BJ (cell line): ENCODE measurements around the gene SLC15A1. TPM values are rescaled to one million over a fixed set of nuclear protein-coding genes. Genes with fewer than 3 reads are reported as not detected.

Experiments
- CTCF ChIA-PET: fragments of 350-600 bp; formaldehyde crosslinking; extraction: SDS; loops from one replicate; lab custom pipeline; 2021; ENCODE audit warnings: antibody characterized with exemption, inconsistent platforms; lab: Yijun Ruan, JAX
- POLR2A ChIA-PET: fragments of 300-600 bp; sonication (Branson Sonifier 250); formaldehyde crosslinking; extraction: SDS; loops from one replicate; lab custom pipeline; 2021; ENCODE audit warnings: antibody characterized with exemption; lab: Charles Lee
- DNase-seq: peaks from one replicate; pipeline ENCODE4 v3.0.0-alpha.2; 2011; ENCODE audit warnings: low read depth
- H3K27me3 ChIP-seq: 2 replicates; pipeline ENCODE4 v1.6.0; 2011; ENCODE audit warnings: low read length; ENCODE audit not compliant: control insufficient read depth, insufficient read depth
- H3K36me3 ChIP-seq: 2 replicates; pipeline ENCODE4 v1.5.1; 2011; ENCODE audit warnings: low read length; ENCODE audit not compliant: control insufficient read depth, insufficient read depth
- H3K4me3 ChIP-seq: 2 replicates; pipeline ENCODE4 v1.5.1; 2011; ENCODE audit warnings: low read depth, mild to moderate bottlenecking, control low read depth, low read length
- polyA plus RNA-seq: library from polyadenylated mRNA; depleted of rRNA; stranded (reverse); fragments of >200 nt; gene quantifications from 2 replicates; pipeline ENCODE4 v1.2.3, GENCODE V29; 2011
- TF ChIP-seq, protein P1 (sequence below): IDR thresholded peaks from 2 replicates; pipeline ENCODE4 v1.5.1; 2011; ENCODE audit warnings: low read depth, mild to moderate bottlenecking, control low read depth, inconsistent platforms, low read length, moderate library complexity; ENCODE audit not compliant: insufficient read depth

Gene SLC15A1
- polyA plus RNA-seq, 1 experiment: not detected

DNA sequence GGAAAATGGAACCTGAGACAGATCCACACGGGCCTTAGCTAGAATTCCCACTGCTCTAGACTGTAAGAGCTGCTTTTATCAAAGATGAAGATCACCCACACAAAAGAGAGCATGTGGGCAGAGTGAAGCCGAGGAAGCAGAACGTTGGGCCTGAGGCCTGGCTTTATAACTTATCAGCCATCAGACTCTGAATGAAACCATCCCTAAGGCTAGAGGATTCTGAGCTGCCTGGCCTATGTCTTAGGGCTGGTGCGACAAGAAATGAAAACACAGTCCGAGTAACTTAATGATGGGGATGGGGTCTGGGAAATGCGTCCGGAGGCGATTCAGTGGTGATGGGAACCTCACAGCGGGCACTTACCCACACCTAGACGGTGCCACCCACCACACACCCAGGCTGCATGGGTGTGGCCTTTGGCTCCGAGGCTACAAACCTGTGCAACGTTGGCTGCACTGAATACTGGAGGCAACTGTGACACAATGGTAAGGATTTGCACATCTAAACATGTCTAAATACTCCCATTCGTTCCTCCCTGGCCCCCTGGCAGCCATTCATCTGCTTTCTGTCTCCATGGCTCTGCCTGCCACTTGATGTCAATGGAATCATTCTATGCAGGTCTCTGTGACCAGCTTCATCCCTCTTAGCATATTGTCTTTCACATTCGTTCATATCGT lies 62.0 kb downstream of the SLC15A1 start:
- H3K36me3 ChIP-seq: no peaks in the 10 kb centered on the region
- H3K27me3 ChIP-seq: peaks cover 5% of the 10 kb centered on the region
- DNase-seq: no peak
- CTCF ChIA-PET: no interaction called here
- POLR2A ChIA-PET: no interaction called here
- TF ChIP-seq, protein P1, sequence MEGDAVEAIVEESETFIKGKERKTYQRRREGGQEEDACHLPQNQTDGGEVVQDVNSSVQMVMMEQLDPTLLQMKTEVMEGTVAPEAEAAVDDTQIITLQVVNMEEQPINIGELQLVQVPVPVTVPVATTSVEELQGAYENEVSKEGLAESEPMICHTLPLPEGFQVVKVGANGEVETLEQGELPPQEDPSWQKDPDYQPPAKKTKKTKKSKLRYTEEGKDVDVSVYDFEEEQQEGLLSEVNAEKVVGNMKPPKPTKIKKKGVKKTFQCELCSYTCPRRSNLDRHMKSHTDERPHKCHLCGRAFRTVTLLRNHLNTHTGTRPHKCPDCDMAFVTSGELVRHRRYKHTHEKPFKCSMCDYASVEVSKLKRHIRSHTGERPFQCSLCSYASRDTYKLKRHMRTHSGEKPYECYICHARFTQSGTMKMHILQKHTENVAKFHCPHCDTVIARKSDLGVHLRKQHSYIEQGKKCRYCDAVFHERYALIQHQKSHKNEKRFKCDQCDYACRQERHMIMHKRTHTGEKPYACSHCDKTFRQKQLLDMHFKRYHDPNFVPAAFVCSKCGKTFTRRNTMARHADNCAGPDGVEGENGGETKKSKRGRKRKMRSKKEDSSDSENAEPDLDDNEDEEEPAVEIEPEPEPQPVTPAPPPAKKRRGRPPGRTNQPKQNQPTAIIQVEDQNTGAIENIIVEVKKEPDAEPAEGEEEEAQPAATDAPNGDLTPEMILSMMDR: no peak
- no peak overlapping the region for H3K4me3 ChIP-seq

DNA sequence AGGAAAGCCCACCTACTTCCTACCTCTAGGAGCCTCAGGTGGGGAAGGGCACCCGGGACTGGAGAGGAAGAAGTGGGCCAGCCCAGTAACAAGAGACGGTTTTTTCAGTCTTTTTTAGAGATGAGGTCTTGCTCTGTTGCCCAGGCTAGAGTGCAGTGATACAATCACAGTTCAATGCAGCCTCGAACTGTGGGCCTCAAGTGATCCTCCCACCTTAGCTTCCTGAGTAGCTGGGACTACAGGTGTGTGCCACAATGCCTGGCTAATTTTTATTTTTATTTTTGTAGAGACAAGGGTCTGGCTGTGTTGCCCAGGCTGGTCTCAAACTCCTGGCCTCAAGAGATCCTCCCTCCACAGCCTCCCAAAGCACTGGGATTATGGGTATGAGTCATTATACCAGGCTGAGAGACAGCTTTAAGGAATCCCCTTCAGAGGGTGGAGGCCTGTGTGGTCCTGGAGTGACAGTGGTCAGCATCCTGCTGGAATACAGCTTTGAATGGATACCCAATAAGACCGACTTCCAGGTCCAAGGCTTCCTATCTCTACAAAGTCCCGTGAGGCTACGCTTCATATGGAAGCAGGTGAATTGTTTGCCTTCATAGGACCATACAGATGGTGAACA lies 63.0 kb downstream of the SLC15A1 start:
- H3K36me3 ChIP-seq: no peaks in the 10 kb centered on the region
- POLR2A ChIA-PET: no interaction called here
- H3K27me3 ChIP-seq: peaks cover 7% of the 10 kb centered on the region
- TF ChIP-seq, protein P1: no peak
- DNase-seq: no peak
- no peak overlapping the region for H3K4me3 ChIP-seq
- CTCF ChIA-PET: no interaction called here

DNA sequence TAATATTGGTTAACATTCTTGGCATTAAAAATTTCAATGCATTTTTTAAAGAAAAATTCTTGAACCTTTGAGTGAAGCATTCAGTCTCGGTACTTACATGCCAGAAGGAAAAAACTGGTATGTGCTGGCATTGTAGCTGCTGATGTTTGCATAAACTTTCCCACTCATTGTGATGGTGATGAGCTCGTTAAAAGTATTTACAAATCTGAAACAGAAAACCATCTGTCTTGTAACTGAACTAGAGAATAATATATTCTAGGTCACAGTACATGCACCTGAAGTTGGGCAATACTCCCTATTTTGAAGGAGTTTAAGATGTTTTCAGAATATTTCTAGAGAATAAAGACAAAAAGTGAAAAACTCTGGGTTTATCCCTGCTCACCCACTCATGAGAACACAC lies 64.1 kb downstream of the SLC15A1 start:
- Histone ChIP-seq H3K27me3 (peaks cover 7% of the 10 kb centered on the region), H3K4me3 (no peak overlapping the region), H3K36me3 (no peaks in the 10 kb centered on the region)
- TF ChIP-seq, protein P1: no peak
- POLR2A ChIA-PET: no interaction called here
- DNase-seq: no peak
- CTCF ChIA-PET: interaction anchor here (1.0 kb wide), 1 partner anchor 12 kb away, joined by 4 read pairs; no protein-coding TSS in a partner anchor

DNA sequence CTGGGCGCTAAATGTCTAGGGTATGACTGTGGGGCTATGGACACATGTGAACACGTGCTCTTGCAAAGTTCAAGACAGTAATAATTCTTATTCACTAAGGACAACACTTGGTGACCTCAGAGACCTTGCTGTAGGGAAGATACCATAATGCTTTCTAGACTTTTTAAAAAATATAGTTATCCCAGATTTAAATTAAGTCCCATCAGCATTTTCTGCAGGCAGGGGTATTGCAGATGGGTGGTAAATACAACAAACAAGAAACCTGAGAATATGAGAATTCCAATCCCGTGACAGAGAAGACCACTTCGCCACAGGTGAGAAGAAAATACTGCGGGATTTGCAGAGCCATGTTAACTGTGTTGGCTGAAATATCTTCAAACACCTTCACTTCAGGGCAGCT lies 65.2 kb downstream of the SLC15A1 start:
- no peaks in the 10 kb centered on the region for H3K36me3 ChIP-seq
- TF ChIP-seq, protein P1: no peak
- ChIA-PET CTCF (interaction anchor here (1.0 to 1.4 kb wide), 2 partner anchors 14 to 242 kb away, joined by 3 read pairs; no protein-coding TSS in a partner anchor), POLR2A (no interaction called here)
- no peak for DNase-seq
- H3K4me3 ChIP-seq: no peak overlapping the region
- peaks cover 7% of the 10 kb centered on the region for H3K27me3 ChIP-seq

DNA sequence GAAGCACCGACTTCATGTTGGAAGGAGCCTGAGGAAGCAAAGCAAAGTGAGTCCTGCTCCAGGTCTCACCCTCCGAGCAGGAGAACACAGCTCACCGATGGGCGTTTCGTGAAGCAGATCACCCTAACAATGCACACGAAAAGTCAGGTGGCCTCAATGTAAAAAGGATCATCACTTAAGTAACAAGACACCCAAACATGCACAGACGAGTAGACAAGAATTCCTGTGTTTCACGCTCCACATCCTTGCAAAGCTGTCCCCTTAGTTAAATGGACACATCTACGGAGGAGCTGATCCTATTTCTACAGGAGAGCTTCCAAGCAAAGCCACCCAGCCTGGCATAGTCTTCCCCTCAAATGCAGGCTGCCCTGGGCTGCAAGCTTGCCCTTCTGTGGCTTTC lies 66.2 kb downstream of the SLC15A1 start:
- peaks cover 7% of the 10 kb centered on the region for H3K27me3 ChIP-seq
- ChIA-PET CTCF (interaction anchor here (0.6 to 2.0 kb wide), 5 partner anchors 11 to 241 kb away, joined by 3 to 5 read pairs (median 3); no protein-coding TSS in a partner anchor), POLR2A (interaction anchor here (0.6 to 0.7 kb wide), 2 partner anchors 10 to 64 kb away, joined by 6 to 7 read pairs; no protein-coding TSS in a partner anchor)
- no peaks in the 10 kb centered on the region for H3K36me3 ChIP-seq
- no peak for DNase-seq
- H3K4me3 ChIP-seq: no peak overlapping the region
- TF ChIP-seq, protein P1: no peak
